Measurements from ENCODE around the gene COPZ2. TPM values are rescaled to one million over a fixed set of nuclear protein-coding genes. Genes with fewer than 3 reads are reported as not detected.
A peak's percentile ranks its signal among the peaks of the same experiment; 100 is the strongest.
"Not testable (repeated sequence)": the region's sequence is repeated elsewhere in the genome, so short reads cannot be mapped to it uniquely, and the experiment has no call there.

COPZ2 gene
- total RNA-seq, 1 donor from 2014 or later = 4.0 TPM

- Mint-ChIP-seq H3K27ac (ENCODE audit: unreplicated experiment) (no peak overlapping the region), H3K27me3 (ENCODE audit: low read depth) (no peaks in the 10 kb centered on the region), H3K4me3 (peak overlapping the region; percentile 90), H3K9me3 (no peaks in the 10 kb centered on the region), H3K4me1 (peaks cover 38% of the 10 kb centered on the region), H3K36me3 (ENCODE audit: low read depth) (no peaks in the 10 kb centered on the region)
- TF ChIP-seq, protein P1, sequence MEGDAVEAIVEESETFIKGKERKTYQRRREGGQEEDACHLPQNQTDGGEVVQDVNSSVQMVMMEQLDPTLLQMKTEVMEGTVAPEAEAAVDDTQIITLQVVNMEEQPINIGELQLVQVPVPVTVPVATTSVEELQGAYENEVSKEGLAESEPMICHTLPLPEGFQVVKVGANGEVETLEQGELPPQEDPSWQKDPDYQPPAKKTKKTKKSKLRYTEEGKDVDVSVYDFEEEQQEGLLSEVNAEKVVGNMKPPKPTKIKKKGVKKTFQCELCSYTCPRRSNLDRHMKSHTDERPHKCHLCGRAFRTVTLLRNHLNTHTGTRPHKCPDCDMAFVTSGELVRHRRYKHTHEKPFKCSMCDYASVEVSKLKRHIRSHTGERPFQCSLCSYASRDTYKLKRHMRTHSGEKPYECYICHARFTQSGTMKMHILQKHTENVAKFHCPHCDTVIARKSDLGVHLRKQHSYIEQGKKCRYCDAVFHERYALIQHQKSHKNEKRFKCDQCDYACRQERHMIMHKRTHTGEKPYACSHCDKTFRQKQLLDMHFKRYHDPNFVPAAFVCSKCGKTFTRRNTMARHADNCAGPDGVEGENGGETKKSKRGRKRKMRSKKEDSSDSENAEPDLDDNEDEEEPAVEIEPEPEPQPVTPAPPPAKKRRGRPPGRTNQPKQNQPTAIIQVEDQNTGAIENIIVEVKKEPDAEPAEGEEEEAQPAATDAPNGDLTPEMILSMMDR (conservative IDR thresholded peaks at IDR 0.05) = no peak
- DNase-seq (ENCODE audit: low read depth, low spot score) = no peak
Observed at GRCh38 chr17:48044851-48045250, 7.3 kb upstream of the COPZ2 start.

DNA sequence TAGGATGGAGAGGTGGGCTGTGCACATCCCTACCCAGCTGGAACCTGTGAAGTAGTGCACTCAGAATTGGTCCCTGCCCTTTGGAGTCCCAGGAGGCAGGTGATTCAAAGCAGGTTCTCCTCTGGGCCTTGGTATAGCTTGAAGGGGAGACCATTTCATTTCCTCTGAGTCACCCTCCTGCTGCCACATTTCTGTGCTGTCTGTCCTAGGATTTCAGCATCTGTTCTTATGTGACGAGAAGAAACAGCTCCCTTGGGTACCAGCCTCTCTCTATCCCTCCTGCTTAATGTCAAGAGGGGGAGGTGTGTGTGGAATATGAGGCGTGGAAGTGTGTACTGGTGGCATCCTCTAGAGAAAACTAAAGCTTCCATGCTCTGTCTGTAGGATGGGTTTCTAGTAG lies 5.6 kb upstream of the COPZ2 start:
- Mint-ChIP-seq H3K4me3 (peak overlapping the region; percentile 66), H3K36me3 (ENCODE audit: low read depth) (no peaks in the 10 kb centered on the region), H3K4me1 (peaks cover 27% of the 10 kb centered on the region), H3K27ac (ENCODE audit: unreplicated experiment) (no peak overlapping the region), H3K27me3 (ENCODE audit: low read depth) (peaks cover 13% of the 10 kb centered on the region), H3K9me3 (no peaks in the 10 kb centered on the region)
- TF ChIP-seq, protein P1 (conservative IDR thresholded peaks at IDR 0.05) = no peak
- no peak for DNase-seq (ENCODE audit: low read depth, low spot score)

DNA sequence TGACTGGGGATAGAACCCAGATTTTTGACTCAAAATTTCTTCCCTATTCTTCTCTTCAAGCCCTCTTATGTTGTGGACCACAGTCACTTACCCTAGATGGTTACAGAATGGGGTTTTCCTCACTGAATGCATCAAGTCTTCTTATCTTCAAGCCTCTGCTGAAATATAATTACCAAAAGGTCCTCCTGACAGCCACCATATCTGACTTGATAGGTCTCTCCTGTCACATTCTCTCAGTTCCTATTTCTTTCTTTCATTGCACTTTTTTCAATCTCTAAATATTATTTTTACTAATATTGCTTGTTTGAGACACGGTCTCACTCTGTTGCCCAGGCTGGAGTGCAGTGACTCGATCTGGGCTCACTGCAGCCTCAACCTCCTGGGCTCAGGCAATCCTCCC lies 1.1 kb upstream of the COPZ2 start:
- TF ChIP-seq, protein P1 (conservative IDR thresholded peaks at IDR 0.05) = no peak
- H3K9me3 Mint-ChIP-seq = no peaks in the 10 kb centered on the region
- no peaks in the 10 kb centered on the region for H3K36me3 Mint-ChIP-seq (ENCODE audit: low read depth)
- peak overlapping the region; percentile 92 for H3K4me3 Mint-ChIP-seq
- no peak for DNase-seq (ENCODE audit: low read depth, low spot score)
- no peak overlapping the region for H3K27ac Mint-ChIP-seq (ENCODE audit: unreplicated experiment)
- H3K27me3 Mint-ChIP-seq (ENCODE audit: low read depth) = peaks cover 28% of the 10 kb centered on the region
- H3K4me1 Mint-ChIP-seq = peaks cover 10% of the 10 kb centered on the region

DNA sequence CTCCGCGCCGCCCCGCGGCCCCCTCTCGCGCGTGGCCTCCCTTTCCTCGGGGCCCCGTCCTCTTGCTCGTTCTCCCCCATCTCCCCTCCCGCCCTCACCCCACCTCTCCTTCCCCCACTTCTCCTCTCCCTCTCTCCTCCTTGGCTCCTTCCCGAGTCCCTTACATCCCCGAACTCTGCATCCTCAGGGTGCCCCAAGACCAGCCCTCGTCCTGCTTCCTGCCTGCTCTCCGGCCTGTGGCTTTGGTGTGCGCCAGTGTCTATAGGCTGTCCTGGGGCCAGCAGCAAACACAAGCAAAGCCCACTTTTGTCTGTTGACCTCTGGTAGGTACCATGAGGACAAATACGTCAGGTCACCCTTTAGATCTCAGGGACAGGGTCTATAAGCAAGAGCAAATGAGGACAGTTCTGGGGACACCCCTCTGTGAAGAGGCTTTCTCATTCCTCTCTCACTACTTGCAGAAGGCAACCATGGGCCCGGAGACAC lies 284 bp upstream of the COPZ2 start:
- H3K4me1 Mint-ChIP-seq = peaks cover 7% of the 10 kb centered on the region
- H3K9me3 Mint-ChIP-seq = no peaks in the 10 kb centered on the region
- DNase-seq (ENCODE audit: low read depth, low spot score) = no peak
- peak overlapping the region; percentile 13 for H3K27ac Mint-ChIP-seq (ENCODE audit: unreplicated experiment)
- TF ChIP-seq, protein P1 (conservative IDR thresholded peaks at IDR 0.05) = no peak
- no peaks in the 10 kb centered on the region for H3K36me3 Mint-ChIP-seq (ENCODE audit: low read depth)
- H3K4me3 Mint-ChIP-seq = peak overlapping the region; percentile 92
- peaks cover 34% of the 10 kb centered on the region for H3K27me3 Mint-ChIP-seq (ENCODE audit: low read depth)

GRCh38 chr17:48036693-48037035 lies 933 bp downstream of the COPZ2 start:
- no peaks in the 10 kb centered on the region for H3K9me3 Mint-ChIP-seq
- TF ChIP-seq, protein P1 (conservative IDR thresholded peaks at IDR 0.05) = no peak
- no peaks in the 10 kb centered on the region for H3K36me3 Mint-ChIP-seq (ENCODE audit: low read depth)
- peaks cover 38% of the 10 kb centered on the region for H3K27me3 Mint-ChIP-seq (ENCODE audit: low read depth)
- H3K27ac Mint-ChIP-seq (ENCODE audit: unreplicated experiment) = no peak overlapping the region
- DNase-seq (ENCODE audit: low read depth, low spot score) = no peak
- peaks cover 7% of the 10 kb centered on the region for H3K4me1 Mint-ChIP-seq
- peak overlapping the region; percentile 75 for H3K4me3 Mint-ChIP-seq

DNA sequence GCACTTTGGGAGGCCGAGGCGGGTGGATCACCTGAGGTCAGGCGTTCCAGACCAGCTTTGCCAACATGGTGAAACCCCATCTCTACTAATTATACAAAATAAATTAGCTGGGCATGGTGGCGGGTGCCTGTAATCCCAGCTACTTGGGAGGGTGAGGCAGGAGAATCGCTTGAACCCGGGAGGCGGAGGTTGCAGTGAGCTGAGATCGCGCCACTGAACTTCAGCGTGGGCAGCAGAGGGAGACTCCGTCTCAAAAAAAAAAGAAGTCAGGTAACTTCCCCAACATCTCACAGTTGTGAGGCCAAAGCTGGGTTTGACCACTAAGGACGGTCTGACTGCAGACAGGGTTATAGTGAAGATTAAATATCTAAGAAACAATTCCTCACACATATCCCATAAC lies 2.9 kb downstream of the COPZ2 start:
- H3K27me3 Mint-ChIP-seq (ENCODE audit: low read depth) = peaks cover 40% of the 10 kb centered on the region
- H3K27ac Mint-ChIP-seq (ENCODE audit: unreplicated experiment); H3K4me1 Mint-ChIP-seq; H3K9me3 Mint-ChIP-seq; H3K4me3 Mint-ChIP-seq; DNase-seq (ENCODE audit: low read depth, low spot score); H3K36me3 Mint-ChIP-seq (ENCODE audit: low read depth): not testable (repeated sequence)
